B cell (primary cell): ENCODE results near the gene ZNF277.

Experiments used
- CTCF ChIP-seq: fragments of 200-600 bp; IDR thresholded peaks from one replicate; pipeline ENCODE4 v1.8.0; 2022; ENCODE audit warnings: antibody characterized with exemption, mild to moderate bottlenecking
- EZH2 ChIP-seq: IDR thresholded peaks from 2 replicates; pipeline ENCODE4 v1.6.1; 2012; ENCODE audit warnings: borderline replicate concordance, low read depth, mild to moderate bottlenecking, moderate library complexity, low read length; ENCODE audit not compliant: insufficient read depth, poor library complexity, severe bottlenecking

DNA sequence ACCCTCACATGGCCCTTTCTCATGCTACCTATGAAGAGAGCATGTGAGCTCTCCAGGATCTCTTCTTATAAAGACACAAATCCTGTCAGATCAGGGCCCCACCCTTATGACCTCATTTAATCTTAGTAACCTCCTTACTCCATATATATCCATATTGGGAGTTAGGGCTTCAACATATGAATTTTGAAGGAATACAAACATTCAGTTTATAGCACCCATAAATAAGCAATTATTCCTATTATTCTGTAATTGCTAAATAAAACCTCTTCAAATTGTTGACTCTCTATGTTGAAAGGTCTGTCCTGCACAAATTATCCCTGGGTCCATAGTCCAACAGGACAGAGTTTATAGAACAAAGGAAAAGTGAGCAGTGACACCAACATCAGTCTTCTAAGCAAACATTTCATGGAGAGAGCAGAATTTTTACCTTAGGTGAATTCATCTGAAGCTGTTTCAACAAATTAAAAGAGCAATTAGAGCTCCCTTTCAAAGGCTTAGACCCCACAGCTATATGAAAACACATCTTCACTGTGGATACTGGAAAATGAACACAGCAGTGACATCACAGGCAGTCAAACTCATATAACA lies 12.5 kb upstream of the ZNF277 start:
- TF ChIP-seq CTCF (no peak), EZH2 (no peak)
